Midbrain (tissue), 1 donor: ENCODE results near the gene DCAF15.
"Not testable (repeated sequence)": the region's sequence is repeated elsewhere in the genome, so short reads cannot be mapped to it uniquely, and the experiment has no call there.

Experiments
- DNase-seq: peaks from one replicate; lab custom pipeline; 2025; lab: John Stamatoyannopoulos, UW

The DCAF15 gene

GRCh38 chr19:13959962-13960862 is 7.9 kb downstream of the DCAF15 start:
- no peak for DNase-seq

- no peak for DNase-seq
These were observed 8.8 kb downstream of the DCAF15 start for GRCh38 chr19:13960863-13961784.

- no peak for DNase-seq
These were observed 9.8 kb downstream of the DCAF15 start for GRCh38 chr19:13961826-13962698.

GRCh38 chr19:13962699-13963602 is 10.6 kb downstream of the DCAF15 start:
- no peak for DNase-seq

- no peak for DNase-seq
These were observed 11.3 kb downstream of the DCAF15 start for GRCh38 chr19:13963603-13964105.

GRCh38 chr19:13964776-13965175 is 12.5 kb downstream of the DCAF15 start:
- no peak for DNase-seq

GRCh38 chr19:13965377-13965896 is 13.1 kb downstream of the DCAF15 start:
- DNase-seq = no peak

- no peak for DNase-seq
These were observed 13.8 kb downstream of the DCAF15 start for GRCh38 chr19:13965926-13966683.

GRCh38 chr19:13966684-13967128 is 14.4 kb downstream of the DCAF15 start:
- no peak for DNase-seq

- DNase-seq = not testable (repeated sequence)
These were observed 14.9 kb downstream of the DCAF15 start for GRCh38 chr19:13967206-13967605.

- no peak for DNase-seq
These were observed 16.1 kb downstream of the DCAF15 start for GRCh38 chr19:13968383-13968935.

GRCh38 chr19:13968999-13969398 is 16.7 kb downstream of the DCAF15 start:
- DNase-seq = no peak

GRCh38 chr19:13969897-13970296 is 17.6 kb downstream of the DCAF15 start:
- DNase-seq = no peak

- not testable (repeated sequence) for DNase-seq
These were observed 19.6 kb downstream of the DCAF15 start for GRCh38 chr19:13971868-13972267.

- DNase-seq = no peak
These were observed 20.3 kb downstream of the DCAF15 start for GRCh38 chr19:13972368-13973155.

- not testable (repeated sequence) for DNase-seq
These were observed 21.2 kb downstream of the DCAF15 start for GRCh38 chr19:13973479-13973878.

- DNase-seq = no peak
These were observed 21.8 kb downstream of the DCAF15 start for GRCh38 chr19:13974073-13974472.

GRCh38 chr19:13975870-13976269 is 23.6 kb downstream of the DCAF15 start:
- no peak for DNase-seq
